Psoas muscle (tissue), 8 donors: Measurements from ENCODE around the gene PLLP. TPM values are rescaled to one million over a fixed set of nuclear protein-coding genes. Genes with fewer than 3 reads are reported as not detected.

Experiments used
- ATAC-seq, 4 donors: fragments of 200-7000 bp; cut with Tn5 transposase; one replicate each; pipeline ENCODE4 v1.9.1; 2020; ENCODE audit warnings: moderate library complexity in 3 of 4, mild to moderate bottlenecking in 2 of 4
- DNase-seq, 2 donors: peaks; one replicate each; pipeline ENCODE4 v3.0.0-alpha.2; 2020
- H3K27ac ChIP-seq: fragments of 200-600 bp; one replicate; pipeline ENCODE4 v1.8.0; 2022
- H3K27me3 ChIP-seq, 3 donors: fragments of 200-600 bp in 1 of 3; one replicate each; pipeline versions ENCODE4 v1.6.1 to v1.8.0; 2013 to 2022; ENCODE audit warnings: low read length in 2 of 3, mild to moderate bottlenecking in 2 of 3, moderate library complexity in 1 of 3; ENCODE audit not compliant: insufficient read depth in 3 of 3
- H3K36me3 ChIP-seq, 2 donors: fragments of 200-600 bp in 1 of 2; one replicate each; pipeline versions ENCODE4 v1.6.1 to v1.8.0; 2013 to 2022; ENCODE audit warnings: low read depth in 1 of 2, mild to moderate bottlenecking in 1 of 2, moderate library complexity in 1 of 2; ENCODE audit not compliant: insufficient read depth in 1 of 2
- H3K4me1 ChIP-seq: fragments of 200-600 bp; one replicate; pipeline ENCODE4 v1.8.0; 2022
- H3K4me3 ChIP-seq: fragments of 200-600 bp; one replicate; pipeline ENCODE4 v1.8.0; 2022; ENCODE audit warnings: mild to moderate bottlenecking
- H3K9me3 ChIP-seq: fragments of 200-600 bp; one replicate; pipeline ENCODE4 v1.8.0; 2022
- WGBS, 3 donors: extraction: QIAGEN DNeasy Blood & Tissue Kit; methylation state at CpG; one replicate each; pipeline versions ENCODE4 v1.1.6 to v1.1.7; 2013; 5-methylcytosine and 5-hydroxymethylcytosine counted together
- intact Hi-C, 2 donors: fragments of 100-400 bp; cut with DNase I; formaldehyde crosslinking; loops; one replicate each; pipeline versions ENCODE4 v1.11.0 to v1.14.2; 2022
- polyA plus RNA-seq, 3 donors: library from polyadenylated mRNA; stranded (reverse); fragments of 200-250 nt; gene quantifications; one replicate each; pipeline ENCODE4 v1.2.3, GENCODE V29; 2013
- total RNA-seq, 4 donors: library from RNA; stranded (reverse); fragmentation: NEBNext Ultra II Directional in 2 of 4; extraction: Animal tissue kit (Norgen Biotek cat#: 25700) in 2 of 4; gene quantifications; one replicate each; pipeline versions ENCODE4 v1.2.1 to v1.2.4, GENCODE V29; 2021 to 2023
- TF ChIP-seq, protein P1 (sequence below): fragments of 200-600 bp; IDR thresholded peaks from one replicate; pipeline ENCODE4 v1.8.0; 2022; ENCODE audit warnings: antibody characterized with exemption
- donor health status: healthy with polysubstance abuse.
- donor health status: DM: no; HTN: no; CAD: no; lungs with moderate emphysema.
- donor health status: Bipolar disorder and iron deficiency.
- donor health status: healthy.
- donor health status: DM: yes; HTN: yes; CAD: no.
- donor health status: DM: no; HTN: no; CAD: no.
- donor health status: DM: no; HTN: no; CAD: no.
- donor health status: DM: yes; HTN: yes; CAD: no.

Gene PLLP
- total and polyA plus RNA-seq, 7 donors, result 0.39 to 3.1 (median 2.0) TPM

DNA sequence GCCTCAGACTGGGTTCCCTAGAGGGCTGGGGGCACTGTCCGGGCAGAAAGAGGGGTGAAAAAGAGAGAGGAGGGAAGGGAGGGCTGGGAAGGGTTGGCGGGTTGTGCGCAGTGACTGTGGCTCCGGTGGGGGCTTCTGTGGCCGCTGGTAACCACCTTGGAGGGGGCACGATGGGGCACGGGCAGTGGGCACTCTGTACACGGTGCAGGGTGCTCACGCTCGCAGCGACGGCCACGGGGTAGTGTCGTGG is 588 bp downstream of the PLLP start:
- Histone ChIP-seq H3K4me1 (peaks cover 10% of the 10 kb centered on the region), H3K27me3 (peaks cover 0 to 24% (median 8%) of the 10 kb centered on the region in 3 donors), H3K36me3 (no peaks in the 10 kb centered on the region), H3K27ac (no peak overlapping the region), H3K9me3 (no peaks in the 10 kb centered on the region), H3K4me3 (peak overlapping the region; percentile 76)
- no peak for DNase-seq
- WGBS, 3 donors, result 6 to 14% (median 9%) methylated on average over 13 to 14 of the region's 14 CpGs
- peak in 2 of 4 donors; percentile 13 to 21 for ATAC-seq
- intact Hi-C loops, result no loop called here
- TF ChIP-seq, protein P1, sequence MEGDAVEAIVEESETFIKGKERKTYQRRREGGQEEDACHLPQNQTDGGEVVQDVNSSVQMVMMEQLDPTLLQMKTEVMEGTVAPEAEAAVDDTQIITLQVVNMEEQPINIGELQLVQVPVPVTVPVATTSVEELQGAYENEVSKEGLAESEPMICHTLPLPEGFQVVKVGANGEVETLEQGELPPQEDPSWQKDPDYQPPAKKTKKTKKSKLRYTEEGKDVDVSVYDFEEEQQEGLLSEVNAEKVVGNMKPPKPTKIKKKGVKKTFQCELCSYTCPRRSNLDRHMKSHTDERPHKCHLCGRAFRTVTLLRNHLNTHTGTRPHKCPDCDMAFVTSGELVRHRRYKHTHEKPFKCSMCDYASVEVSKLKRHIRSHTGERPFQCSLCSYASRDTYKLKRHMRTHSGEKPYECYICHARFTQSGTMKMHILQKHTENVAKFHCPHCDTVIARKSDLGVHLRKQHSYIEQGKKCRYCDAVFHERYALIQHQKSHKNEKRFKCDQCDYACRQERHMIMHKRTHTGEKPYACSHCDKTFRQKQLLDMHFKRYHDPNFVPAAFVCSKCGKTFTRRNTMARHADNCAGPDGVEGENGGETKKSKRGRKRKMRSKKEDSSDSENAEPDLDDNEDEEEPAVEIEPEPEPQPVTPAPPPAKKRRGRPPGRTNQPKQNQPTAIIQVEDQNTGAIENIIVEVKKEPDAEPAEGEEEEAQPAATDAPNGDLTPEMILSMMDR, result no peak

DNA sequence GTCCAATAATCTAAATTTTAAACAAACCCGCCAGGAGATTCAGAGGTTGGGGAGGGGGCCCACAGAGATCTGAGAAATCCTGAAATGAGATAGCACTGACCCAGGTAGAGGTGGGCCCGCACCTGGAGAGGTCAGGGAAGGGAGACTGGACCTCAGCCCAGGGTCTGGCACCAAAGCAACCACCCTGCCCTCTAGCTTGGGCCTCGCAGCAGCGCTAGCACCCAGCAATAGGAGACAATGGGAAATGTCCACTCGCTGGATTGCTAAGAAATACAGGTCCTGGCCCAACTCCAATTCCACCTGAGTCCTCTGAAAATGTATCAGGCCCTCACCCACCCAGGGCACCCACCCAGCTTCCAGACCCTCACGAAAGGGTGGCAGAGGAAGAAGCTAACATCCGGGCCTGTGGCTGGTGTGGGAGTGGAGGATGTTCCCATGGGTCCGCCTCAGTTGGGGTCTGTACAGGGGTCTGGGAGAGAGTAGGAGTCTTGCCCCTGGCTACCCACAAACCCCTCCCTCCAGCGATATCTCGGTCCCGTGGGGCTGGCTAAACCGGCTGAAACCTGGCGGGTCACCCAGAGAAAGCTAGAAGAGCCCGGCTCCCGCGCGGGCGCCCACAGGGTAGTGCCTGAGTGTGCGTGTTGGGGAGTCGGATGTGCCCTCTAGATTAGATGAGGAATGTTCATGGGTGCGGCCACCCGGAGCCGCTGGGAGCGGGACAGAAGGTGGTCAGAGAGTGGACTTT is 1.1 kb downstream of the PLLP start:
- peaks cover 0 to 24% (median 8%) of the 10 kb centered on the region in 3 donors for H3K27me3 ChIP-seq
- H3K27ac ChIP-seq, result no peak overlapping the region
- intact Hi-C loops, result no loop called here
- peak overlapping the region; percentile 76 for H3K4me3 ChIP-seq
- DNase-seq, result no peak
- 59 to 63% (median 60%) methylated on average over 24 of the region's 24 CpGs for WGBS, 3 donors
- TF ChIP-seq, protein P1, result no peak
- peak in 1 of 4 donors; percentile 25 for ATAC-seq
- H3K4me1 ChIP-seq, result peaks cover 10% of the 10 kb centered on the region
- H3K9me3 ChIP-seq, result no peaks in the 10 kb centered on the region
- no peaks in the 10 kb centered on the region for H3K36me3 ChIP-seq

DNA sequence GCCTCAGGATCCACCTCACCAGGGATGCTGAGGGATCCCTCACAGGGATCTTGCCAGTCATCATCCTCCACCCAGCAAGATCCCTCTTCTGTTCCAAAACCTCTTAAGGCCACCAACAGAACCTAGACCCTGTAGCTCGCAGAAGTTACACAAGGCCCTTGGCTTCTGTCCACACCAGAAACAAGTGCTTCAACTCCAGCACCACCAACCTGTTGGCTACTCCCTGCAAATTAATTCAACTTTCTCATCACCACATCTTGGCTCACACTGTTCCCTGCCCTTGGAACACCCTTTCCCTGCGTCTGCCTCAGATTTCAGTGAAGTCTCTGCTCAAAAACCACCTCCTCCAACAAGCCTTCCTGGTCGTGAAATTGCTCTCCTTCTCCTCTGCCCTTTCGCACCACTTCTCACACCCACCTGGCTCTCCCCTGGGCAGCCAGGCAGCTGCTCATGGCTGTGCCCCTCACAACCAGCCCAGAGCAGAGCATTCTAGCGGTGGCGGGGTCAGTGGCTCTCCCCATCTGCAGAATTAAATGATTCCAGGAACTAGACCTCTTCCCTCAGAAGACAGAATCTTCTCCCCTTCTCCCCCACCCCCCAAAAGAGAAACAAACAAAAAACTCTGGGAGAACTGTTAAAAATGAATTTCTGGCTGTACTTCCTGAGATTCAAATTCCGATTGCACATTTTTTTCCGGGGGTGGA is 1.8 kb downstream of the PLLP start:
- H3K4me1 ChIP-seq, result peaks cover 10% of the 10 kb centered on the region
- no peak overlapping the region for H3K4me3 ChIP-seq
- H3K9me3 ChIP-seq, result no peaks in the 10 kb centered on the region
- no peak for DNase-seq
- H3K27ac ChIP-seq, result no peak overlapping the region
- no peaks in the 10 kb centered on the region for H3K36me3 ChIP-seq
- intact Hi-C loops, result no loop called here
- 66 to 71% (median 71%) methylated on average over 8 of the region's 8 CpGs for WGBS, 3 donors
- no peak for ATAC-seq
- TF ChIP-seq, protein P1, result no peak
- peaks cover 0 to 24% (median 8%) of the 10 kb centered on the region in 3 donors for H3K27me3 ChIP-seq

DNA sequence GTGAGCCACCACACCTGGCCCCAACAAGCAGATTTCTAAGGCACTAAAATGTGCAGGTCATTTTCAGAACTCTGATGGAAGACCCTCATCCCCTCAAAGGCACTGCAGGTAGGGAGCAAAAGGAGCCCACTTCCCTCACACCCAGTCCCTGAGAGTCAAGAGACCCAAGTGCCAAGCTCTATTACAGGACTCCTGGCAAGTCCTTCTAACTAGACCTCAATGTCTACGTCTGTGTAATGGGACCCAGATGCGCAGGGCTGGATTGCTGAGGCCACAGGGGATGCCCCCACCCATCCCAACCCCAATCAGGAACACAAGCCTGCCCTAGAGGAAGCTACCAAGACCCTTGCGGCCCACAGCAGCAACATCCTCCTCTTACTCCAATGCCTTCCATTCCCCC is 2.7 kb downstream of the PLLP start:
- Histone ChIP-seq H3K36me3 (no peaks in the 10 kb centered on the region), H3K27ac (no peak overlapping the region), H3K9me3 (no peaks in the 10 kb centered on the region), H3K4me1 (peaks cover 10% of the 10 kb centered on the region), H3K4me3 (no peak overlapping the region), H3K27me3 (peaks cover 0 to 24% (median 8%) of the 10 kb centered on the region in 3 donors)
- DNase-seq (no peak), ATAC-seq (no peak)
- intact Hi-C loops, result no loop called here
- TF ChIP-seq, protein P1, result no peak
- WGBS, 3 donors, result 85 to 90% (median 90%) methylated on average over 3 of the region's 3 CpGs
